Measurements from ENCODE around the gene PPP4R4.
"Not testable (repeated sequence)": the region's sequence is repeated elsewhere in the genome, so short reads cannot be mapped to it uniquely, and the experiment has no call there.

Gene PPP4R4

DNA sequence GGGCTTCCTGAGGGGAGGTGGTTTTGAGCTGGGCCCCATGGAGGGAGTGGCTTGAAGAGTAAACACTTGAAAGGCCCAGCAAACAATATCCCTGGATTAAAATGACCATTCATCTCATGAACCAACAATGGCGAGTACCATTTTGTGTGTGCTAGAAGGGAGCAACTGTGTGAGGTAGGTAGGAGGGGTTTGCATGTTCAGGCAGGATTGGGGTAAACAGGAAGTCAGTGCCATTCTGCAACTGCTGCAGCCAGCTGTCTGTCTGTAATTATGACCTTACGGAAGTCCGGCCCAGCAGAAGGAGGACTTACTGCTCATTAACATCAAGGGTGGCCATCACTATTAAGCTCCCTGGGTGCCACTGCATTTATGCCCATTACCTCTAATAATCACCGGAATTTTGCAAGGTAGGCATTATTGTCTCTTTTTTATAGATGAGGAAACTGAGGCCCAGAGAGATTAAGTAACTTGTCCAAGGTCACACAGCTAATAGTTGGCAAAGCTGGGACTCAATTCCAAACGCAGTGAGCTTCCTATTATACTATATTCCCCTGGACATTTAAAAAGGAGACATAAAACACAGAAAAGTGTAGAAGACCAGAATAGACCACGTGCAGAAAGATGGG lies 28.1 kb upstream of the PPP4R4 start:
- no peak for DNase-seq

- no peak for DNase-seq
These were observed 21.4 kb upstream of the PPP4R4 start for GRCh38 chr14:94152676-94153075.

DNA sequence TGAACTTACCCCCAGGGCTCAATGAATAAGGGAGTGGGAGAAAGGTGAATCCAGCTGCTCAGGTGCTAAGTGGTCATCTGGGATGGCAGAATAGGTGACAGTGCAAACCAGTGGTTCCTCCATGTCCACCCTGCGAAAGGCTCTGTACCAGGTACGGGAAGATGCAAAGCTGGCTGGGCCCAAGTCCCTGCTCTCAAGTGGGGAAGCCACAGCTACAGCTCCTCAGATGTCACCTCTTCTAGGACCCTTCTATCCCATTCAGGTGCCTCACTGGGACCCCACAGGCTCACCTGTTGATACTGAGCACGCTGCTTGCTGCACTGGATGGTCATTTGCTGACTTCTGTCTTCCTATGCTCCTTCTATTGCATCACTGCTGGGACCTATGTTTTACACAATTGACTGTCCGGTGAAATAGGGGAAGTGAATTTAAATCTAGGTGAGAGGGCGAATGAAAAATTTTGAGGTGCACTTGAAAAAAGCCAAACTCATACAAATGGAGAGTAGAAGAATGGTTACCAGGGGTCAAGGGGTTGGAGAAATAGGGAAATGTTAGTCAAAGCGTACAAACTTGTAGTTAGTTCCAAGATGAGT lies 20.3 kb upstream of the PPP4R4 start:
- DNase-seq: no peak

DNA sequence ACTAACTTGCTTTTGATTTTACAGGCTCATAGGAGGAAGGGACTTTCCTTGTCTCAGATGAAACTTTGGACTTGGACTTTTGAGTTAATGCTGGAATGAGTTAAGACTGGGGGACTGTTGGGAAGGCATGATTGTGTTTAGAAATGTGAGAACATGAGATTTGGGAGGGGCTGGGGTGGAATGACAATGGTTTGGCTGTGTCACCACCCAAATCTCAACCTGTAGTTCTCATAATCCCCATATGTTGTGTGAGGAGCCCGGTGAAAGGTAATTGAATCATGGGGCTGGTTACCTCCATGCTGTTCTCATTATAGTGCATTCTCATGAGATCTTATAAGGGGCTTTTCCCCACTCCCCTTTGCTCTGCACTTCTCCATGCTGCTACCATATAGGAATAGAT lies 18.0 kb upstream of the PPP4R4 start:
- not testable (repeated sequence) for DNase-seq

DNA sequence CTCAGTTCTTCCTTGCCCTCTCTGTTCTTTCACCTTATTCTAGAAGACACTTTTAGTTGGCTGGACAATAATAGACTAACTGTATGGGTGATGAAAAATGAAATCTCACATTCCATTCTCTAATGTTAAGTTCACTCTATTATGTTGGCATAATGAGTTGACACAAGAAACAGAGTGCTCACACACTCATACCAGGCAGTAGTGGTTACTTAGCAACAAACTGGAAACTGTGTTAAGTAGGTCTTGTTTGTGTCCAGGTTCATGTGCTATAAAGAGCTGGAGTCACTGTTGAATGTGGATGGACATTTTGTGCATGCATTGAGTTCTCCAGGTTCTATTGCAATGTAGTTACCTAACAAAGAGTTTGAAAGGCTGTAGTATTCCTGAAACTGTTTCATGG lies 16.9 kb upstream of the PPP4R4 start:
- no peak for DNase-seq

DNA sequence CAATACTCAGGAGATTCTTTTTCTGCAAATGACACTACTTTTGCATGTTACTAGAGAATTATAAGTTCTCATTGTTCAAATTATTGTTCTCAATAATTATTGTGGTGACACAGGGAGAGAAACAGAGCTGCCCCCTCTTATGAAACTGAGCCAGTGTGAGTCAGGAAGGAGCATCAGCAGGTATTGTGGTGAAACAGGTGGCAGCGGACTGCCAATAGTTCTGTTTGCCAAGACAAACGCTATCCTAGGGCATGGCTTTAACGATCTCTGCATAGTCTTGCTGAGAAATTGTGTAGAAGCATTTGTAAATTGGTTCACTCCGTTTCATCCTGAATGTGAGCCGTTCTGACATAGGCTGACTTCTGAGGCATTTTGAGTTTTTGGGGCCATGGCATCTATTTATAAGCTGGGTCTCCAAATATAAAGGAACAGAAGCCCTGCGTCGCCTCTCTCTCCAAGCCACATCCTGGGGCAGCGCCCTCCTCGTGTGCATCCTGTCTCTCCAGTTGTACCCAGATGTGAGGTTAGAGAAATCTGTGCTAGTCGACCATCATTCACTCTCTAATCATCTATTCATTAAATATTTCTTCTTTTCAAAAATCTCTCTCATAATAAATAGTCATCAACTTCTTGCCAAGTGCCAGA lies 15.8 kb upstream of the PPP4R4 start:
- DNase-seq: no peak

DNA sequence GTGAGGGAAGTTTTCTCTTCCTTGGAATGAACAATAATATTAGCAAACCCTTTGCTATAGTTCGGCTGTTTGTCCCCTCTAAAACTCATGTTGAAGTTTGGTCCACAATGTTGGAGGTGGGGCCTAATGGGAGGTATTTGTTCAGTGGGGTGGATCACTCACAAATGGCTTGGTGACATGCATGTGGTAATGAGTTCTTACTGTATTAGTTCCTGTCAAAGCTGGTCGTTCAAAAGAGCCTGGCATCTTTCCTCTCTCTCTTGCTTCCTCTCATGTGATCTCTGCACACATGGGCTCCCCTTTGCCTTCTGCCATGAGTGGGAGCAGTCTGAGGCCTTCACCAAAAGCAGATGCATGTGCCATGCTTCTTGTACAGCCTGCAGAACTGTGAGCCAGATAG lies 13.1 kb upstream of the PPP4R4 start:
- DNase-seq: no peak

DNA sequence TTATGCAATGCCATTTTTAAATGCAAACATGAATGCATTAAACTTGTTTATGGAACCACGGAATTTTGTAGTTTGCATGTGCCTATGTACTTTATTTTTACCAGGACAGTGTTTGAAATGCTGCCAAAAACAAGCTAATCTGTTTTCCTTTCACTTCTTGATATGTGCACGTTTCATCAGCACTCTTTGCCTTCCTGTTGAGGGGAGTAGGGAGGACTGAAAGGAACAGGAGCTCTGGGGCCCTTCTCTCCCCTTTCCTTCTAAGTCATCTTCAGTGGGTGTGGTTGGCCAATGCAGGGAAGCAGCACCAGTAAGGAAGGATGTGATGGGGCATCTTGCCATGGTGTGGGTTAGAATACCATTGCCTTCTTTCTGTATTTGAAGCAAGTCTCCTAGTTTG lies 12.1 kb upstream of the PPP4R4 start:
- no peak for DNase-seq

DNA sequence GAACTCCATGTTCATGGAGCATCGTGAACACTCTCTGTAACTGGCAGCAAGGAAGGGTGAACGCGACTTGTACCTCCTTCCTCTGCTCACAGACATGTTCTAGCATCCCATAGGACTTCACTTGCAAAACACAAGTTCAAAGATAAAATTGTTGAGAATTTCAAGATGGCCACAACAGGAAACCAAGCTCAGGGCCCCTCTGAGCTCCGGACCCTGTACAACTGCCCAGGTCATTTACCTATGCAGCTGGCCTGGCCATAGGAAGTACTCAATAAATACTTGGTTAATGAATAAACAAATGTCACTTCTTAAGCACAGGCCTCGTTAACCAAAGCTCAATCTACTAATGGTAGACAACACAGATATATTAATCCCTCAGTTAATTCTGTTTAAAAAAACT lies 11.7 kb upstream of the PPP4R4 start:
- DNase-seq: no peak

DNA sequence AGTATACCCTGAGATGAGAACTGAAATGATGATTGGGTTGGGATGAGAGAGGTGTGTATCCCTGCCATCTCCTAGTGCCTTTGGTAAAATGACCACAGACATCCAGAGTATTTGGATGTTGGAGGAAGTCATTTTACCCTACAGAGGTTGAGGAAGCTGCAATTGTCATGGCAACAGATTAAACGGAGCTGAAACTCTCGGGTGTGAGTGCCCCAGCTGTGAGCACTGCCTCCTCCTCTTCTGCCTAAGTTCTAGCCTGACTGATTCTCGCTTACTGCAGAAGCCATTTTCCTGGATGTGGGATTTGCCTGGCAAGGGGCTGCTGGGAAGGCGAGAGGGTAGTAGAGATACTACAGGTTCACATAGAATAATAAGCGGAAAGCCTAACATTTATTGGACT lies 10.3 kb upstream of the PPP4R4 start:
- no peak for DNase-seq

GRCh38 chr14:94164685-94165431 lies 9.3 kb upstream of the PPP4R4 start:
- no peak for DNase-seq

GRCh38 chr14:94165744-94166143 lies 8.4 kb upstream of the PPP4R4 start:
- no peak for DNase-seq

- peak; percentile 75 for DNase-seq
These were observed 4.0 kb upstream of the PPP4R4 start for GRCh38 chr14:94170136-94170535.

GRCh38 chr14:94171208-94171607 lies 2.9 kb upstream of the PPP4R4 start:
- no peak for DNase-seq

DNA sequence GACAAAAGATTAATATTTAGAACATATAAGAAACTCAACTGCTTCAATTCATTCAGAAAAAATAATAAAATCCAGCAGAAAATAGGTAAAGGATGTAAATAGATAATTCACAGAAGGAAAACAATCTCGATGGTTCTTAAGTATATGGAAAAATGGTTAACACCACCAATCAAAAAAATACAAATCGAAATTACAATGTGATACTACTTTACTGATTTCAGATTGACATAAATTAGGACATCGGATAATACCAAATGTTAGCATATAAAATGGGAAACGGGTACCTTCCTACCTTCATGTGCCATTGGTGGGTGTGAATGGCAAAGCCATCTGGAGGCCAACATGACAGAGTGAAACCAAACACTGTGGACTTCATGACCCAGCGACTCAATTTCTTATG lies 1.6 kb upstream of the PPP4R4 start:
- DNase-seq: no peak

GRCh38 chr14:94173471-94173884 lies 644 bp upstream of the PPP4R4 start:
- no peak for DNase-seq

GRCh38 chr14:94174604-94175010 lies 485 bp downstream of the PPP4R4 start:
- DNase-seq: no peak

- DNase-seq: no peak
These were observed 1.1 kb downstream of the PPP4R4 start for GRCh38 chr14:94175011-94175745.

DNA sequence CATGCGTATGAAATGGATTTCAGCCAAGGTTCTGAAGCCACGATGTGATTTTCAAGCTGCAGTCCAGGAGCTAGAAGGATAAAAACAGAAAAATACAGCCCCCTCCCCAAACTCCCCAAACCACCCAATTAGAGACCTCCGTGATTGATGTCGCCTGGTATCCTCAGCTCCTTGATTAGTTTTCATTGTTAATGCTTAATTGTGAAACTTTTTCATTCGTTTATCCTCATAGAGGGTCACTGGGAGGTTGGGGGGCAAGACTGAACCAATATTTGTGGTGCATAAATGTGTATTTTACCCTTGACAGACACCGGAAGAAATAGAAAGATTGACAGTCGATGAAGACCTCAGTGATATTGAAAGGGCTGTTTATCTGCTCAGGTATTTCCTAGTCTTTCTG lies 1.6 kb downstream of the PPP4R4 start:
- DNase-seq: no peak

GRCh38 chr14:94176808-94177207 lies 2.7 kb downstream of the PPP4R4 start:
- DNase-seq: no peak

GRCh38 chr14:94177806-94178205 lies 3.7 kb downstream of the PPP4R4 start:
- no peak for DNase-seq

DNA sequence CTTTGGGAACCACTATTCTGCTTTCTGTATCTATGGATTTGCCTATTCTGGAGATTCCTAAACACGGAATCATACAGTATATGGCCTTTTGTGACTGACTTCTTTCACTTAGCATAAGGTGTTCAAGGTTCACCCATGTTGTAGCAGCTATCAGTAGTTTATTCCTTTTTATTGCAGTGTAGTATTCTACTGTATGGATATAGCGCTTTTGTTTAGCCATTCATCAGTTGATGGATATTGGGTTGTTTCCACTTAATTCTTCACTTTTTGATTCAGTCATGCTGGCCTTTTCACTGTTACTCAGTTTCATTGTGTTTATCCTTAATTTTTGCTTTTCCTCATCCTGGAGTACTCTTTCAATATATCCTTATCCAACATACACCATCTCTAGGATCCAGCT lies 5.1 kb downstream of the PPP4R4 start:
- no peak for DNase-seq

DNA sequence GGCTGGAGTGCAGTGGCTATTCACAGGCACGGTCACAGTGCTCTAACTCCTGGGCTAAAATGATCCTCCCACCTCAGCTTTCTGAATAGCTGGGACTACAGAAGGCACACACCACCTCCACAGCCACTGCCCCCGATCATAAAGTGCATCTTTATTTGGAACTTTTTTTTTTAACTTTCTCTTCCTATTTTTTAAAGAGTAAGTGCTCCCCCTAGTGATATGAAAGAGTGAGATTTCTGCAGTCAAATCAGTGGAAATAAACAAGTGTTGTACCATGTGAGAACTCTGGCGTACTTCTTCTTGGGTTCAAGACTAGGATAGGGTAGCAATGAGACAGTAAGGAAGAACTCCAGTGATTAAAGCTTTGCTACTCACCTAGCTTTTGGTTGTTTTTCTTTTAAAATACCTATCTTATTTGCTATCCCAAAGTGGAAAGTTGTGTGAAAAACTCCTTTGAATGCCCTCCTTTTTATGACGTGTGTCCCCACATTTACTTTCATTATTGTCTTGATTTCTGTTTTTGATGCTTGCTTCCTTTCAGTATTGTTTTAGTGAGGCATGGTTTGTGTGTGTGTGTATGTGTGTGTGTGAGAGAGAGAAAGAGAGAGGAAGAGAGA lies 6.6 kb downstream of the PPP4R4 start:
- peak; percentile 70 for DNase-seq

Measured in NCI-H524 treated with DMSO at 0.1 percent for 48 hours (cell line).